Esophagus squamous epithelium (tissue), 5 donors: ENCODE measurements around the gene PARP6. TPM values are rescaled to one million over a fixed set of nuclear protein-coding genes. Genes with fewer than 3 reads are reported as not detected.

Experiments used
- DNase-seq: peaks from one replicate; lab custom pipeline; 2025; lab: John Stamatoyannopoulos, UW
- H3K27ac ChIP-seq, 4 donors: fragments of 200-600 bp; sonication (generic); one replicate each; pipeline ENCODE4 v1.5.1; 2016 to 2019; ENCODE audit warnings: mild to moderate bottlenecking in 1 of 4
- H3K27me3 ChIP-seq, 4 donors: fragments of 200-600 bp; sonication (generic); 1 replicate in 3 of 4; 2 replicates in 1 of 4; pipeline versions ENCODE4 v1.5.1 to v1.6.0; 2017 to 2021; ENCODE audit warnings: antibody characterized with exemption in 1 of 4
- H3K36me3 ChIP-seq, 3 donors: fragments of 200-600 bp; sonication (generic); one replicate each; pipeline ENCODE4 v1.5.1; 2016 to 2019
- H3K4me1 ChIP-seq, 3 donors: fragments of 200-600 bp; sonication (generic); one replicate each; pipeline ENCODE4 v1.5.1; 2017 to 2019
- H3K4me3 ChIP-seq, 4 donors: fragments of 200-600 bp; sonication (generic); 1 replicate in 3 of 4; 2 replicates in 1 of 4; pipeline ENCODE4 v1.5.1; 2016 to 2019; ENCODE audit warnings: mild to moderate bottlenecking in 2 of 4, moderate library complexity in 1 of 4
- H3K9me3 ChIP-seq, 3 donors: fragments of 200-600 bp; sonication (generic); one replicate each; pipeline ENCODE4 v1.5.1; 2016 to 2019
- CTCF ChIP-seq, 6 experiments: fragments of 450-650 bp in 4 of 6; fragments of 200-600 bp in 2 of 6; sonication (generic) in 2 of 6; IDR thresholded peaks; one replicate each; pipeline ENCODE4 v1.5.1; 2016 to 2019; ENCODE audit warnings: antibody characterized with exemption in 6 of 6, mild to moderate bottlenecking in 4 of 6, moderate library complexity in 4 of 6
- POLR2A ChIP-seq, 4 donors: fragments of 450-650 bp; IDR thresholded peaks; one replicate each; pipeline ENCODE4 v1.6.1; 2017; ENCODE audit warnings: antibody characterized with exemption in 4 of 4, mild to moderate bottlenecking in 4 of 4, moderate library complexity in 3 of 4
- WGBS, 2 donors: methylation state at CpG; one replicate each; pipeline ENCODE4 v1.1.5; 2018; 5-methylcytosine and 5-hydroxymethylcytosine counted together
- intact Hi-C: fragments of 100-400 bp; cut with DNase I; formaldehyde crosslinking; loops from one replicate; pipeline ENCODE4 v1.15.0; 2022
- total RNA-seq, 4 donors: library from RNA; depleted of rRNA; stranded (reverse); fragments of >200 nt; gene quantifications; one replicate each; pipeline ENCODE4 v1.1.0, GENCODE V29; 2016
- donor health status: DM: yes; HTN: yes; CAD: no.

Gene PARP6
- total RNA-seq, 4 donors from 2014 or later = 12.2 to 62.2 (median 31.6) TPM

DNA sequence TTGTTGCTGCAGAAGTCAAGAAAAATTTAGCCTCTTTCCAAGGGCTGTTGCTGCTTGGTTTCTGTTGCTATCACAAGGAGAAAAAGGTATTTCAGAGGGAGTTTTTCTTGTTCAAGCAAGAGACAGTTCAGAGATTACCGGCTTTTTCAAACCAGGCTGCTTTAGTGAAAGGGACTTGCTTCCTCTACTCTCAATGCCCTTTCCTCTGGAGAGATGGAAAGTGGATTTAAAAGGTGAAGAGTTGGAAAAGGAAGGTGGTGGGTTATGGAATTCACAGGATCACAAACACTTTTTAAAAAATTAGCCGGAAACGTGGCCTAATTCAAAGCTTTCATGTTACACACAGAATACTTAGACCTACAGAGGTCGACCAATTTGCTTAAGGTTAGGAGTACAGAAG is 1.1 kb downstream of the PARP6 start:
- WGBS, 2 donors = 75 to 77% methylated on average over 4 of the region's 4 CpGs
- Histone ChIP-seq H3K27me3 (no peaks in the 10 kb centered on the region), H3K36me3 (peaks cover 0 to 38% (median 19%) of the 10 kb centered on the region in 3 donors), H3K9me3 (no peaks in the 10 kb centered on the region), H3K27ac (peak overlapping the region in 3 of 4 donors; percentile 91 to 96 (median 93)), H3K4me3 (peak overlapping the region in 2 of 4 donors; percentile 66 to 90), H3K4me1 (peaks cover 0 to 27% (median 17%) of the 10 kb centered on the region in 3 donors)
- DNase-seq = no peak
- intact Hi-C loops = loop anchor here (5.0 kb wide), 1 partner anchor 74 kb away; the partner anchor contains the start of gene GRAMD2A
- TF ChIP-seq POLR2A (IDR thresholded peaks at IDR 0.05) (no peak), CTCF (IDR thresholded peaks at IDR 0.05) (no peak)

- Histone ChIP-seq H3K36me3 (peaks cover 11 to 53% (median 33%) of the 10 kb centered on the region in 3 donors), H3K9me3 (no peaks in the 10 kb centered on the region), H3K4me1 (peaks cover 0 to 27% (median 17%) of the 10 kb centered on the region in 3 donors), H3K4me3 (no peak overlapping the region), H3K27ac (no peak overlapping the region), H3K27me3 (no peaks in the 10 kb centered on the region)
- intact Hi-C loops = loop anchor here (5.0 kb wide), 1 partner anchor 72 kb away; the partner anchor contains the start of gene GRAMD2A
- DNase-seq = no peak
- WGBS, 2 donors = 91 to 94% methylated on average over 4 of the region's 4 CpGs
- TF ChIP-seq POLR2A (IDR thresholded peaks at IDR 0.05) (no peak), CTCF (IDR thresholded peaks at IDR 0.05) (no peak)
These were observed 2.6 kb downstream of the PARP6 start for GRCh38 chr15:72269739-72270138.

- 74 to 94% methylated on average over 5 of the region's 5 CpGs for WGBS, 2 donors
- intact Hi-C loops = no loop called here
- DNase-seq = no peak
- Histone ChIP-seq H3K9me3 (no peaks in the 10 kb centered on the region), H3K4me1 (no peaks in the 10 kb centered on the region), H3K36me3 (peaks cover 47 to 100% (median 64%) of the 10 kb centered on the region in 3 donors), H3K4me3 (no peak overlapping the region), H3K27me3 (no peaks in the 10 kb centered on the region), H3K27ac (no peak overlapping the region)
- no peak for TF ChIP-seq CTCF (IDR thresholded peaks at IDR 0.05)
- no peak for TF ChIP-seq POLR2A (IDR thresholded peaks at IDR 0.05)
These were observed 7.3 kb downstream of the PARP6 start for GRCh38 chr15:72265031-72265430.

GRCh38 chr15:72252663-72253299 is 19.6 kb downstream of the PARP6 start:
- Histone ChIP-seq H3K4me1 (no peaks in the 10 kb centered on the region), H3K4me3 (no peak overlapping the region), H3K27me3 (no peaks in the 10 kb centered on the region), H3K27ac (no peak overlapping the region), H3K9me3 (no peaks in the 10 kb centered on the region), H3K36me3 (peaks cover 18 to 100% (median 55%) of the 10 kb centered on the region in 3 donors)
- intact Hi-C loops = no loop called here
- 86 to 96% methylated on average over 5 to 10 of the region's 10 CpGs for WGBS, 2 donors
- DNase-seq = no peak
- TF ChIP-seq CTCF (IDR thresholded peaks at IDR 0.05) = no peak
- no peak for TF ChIP-seq POLR2A (IDR thresholded peaks at IDR 0.05)

GRCh38 chr15:72249142-72249810 is 23.1 kb downstream of the PARP6 start:
- H3K27ac ChIP-seq = no peak overlapping the region
- H3K27me3 ChIP-seq = no peaks in the 10 kb centered on the region
- 72 to 84% methylated on average over 2 to 3 of the region's 3 CpGs for WGBS, 2 donors
- H3K36me3 ChIP-seq = peaks cover 7 to 100% (median 36%) of the 10 kb centered on the region in 3 donors
- H3K4me3 ChIP-seq = no peak overlapping the region
- DNase-seq = no peak
- no peaks in the 10 kb centered on the region for H3K9me3 ChIP-seq
- no peaks in the 10 kb centered on the region for H3K4me1 ChIP-seq
- no peak for TF ChIP-seq POLR2A (IDR thresholded peaks at IDR 0.05)
- no peak for TF ChIP-seq CTCF (IDR thresholded peaks at IDR 0.05)
- intact Hi-C loops = no loop called here
